ENCODE results near the gene TMEM131.

The TMEM131 gene

DNA sequence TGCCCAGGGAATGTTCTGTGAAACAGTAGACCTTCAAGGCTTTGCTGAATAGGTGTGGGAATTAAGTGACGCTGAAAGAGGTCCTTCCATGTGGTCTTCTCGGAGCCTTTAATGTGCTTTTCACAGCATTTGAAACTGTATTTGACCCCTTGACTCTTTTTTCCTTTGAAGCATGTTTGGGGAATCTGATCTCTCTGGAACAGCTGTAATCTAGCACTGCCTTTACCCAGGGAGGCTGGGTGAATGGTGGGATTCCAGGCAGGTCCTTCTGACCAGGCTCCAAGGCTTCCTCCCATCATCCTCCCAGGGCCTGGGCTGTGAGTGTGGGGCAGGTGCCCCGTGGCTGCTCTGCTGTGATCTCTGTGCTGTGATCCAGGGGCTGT is 278.1 kb downstream of the TMEM131 start:
- no peak for DNase-seq (ENCODE audit: low read depth, low spot score)
- H3K4me3 ChIP-seq (ENCODE audit: low read depth, low read length) = no peak overlapping the region
- in situ Hi-C loops (cut with HindIII; ENCODE audit: low sequenced_read_pairs) = no loop called here
- TF ChIP-seq, protein P1, sequence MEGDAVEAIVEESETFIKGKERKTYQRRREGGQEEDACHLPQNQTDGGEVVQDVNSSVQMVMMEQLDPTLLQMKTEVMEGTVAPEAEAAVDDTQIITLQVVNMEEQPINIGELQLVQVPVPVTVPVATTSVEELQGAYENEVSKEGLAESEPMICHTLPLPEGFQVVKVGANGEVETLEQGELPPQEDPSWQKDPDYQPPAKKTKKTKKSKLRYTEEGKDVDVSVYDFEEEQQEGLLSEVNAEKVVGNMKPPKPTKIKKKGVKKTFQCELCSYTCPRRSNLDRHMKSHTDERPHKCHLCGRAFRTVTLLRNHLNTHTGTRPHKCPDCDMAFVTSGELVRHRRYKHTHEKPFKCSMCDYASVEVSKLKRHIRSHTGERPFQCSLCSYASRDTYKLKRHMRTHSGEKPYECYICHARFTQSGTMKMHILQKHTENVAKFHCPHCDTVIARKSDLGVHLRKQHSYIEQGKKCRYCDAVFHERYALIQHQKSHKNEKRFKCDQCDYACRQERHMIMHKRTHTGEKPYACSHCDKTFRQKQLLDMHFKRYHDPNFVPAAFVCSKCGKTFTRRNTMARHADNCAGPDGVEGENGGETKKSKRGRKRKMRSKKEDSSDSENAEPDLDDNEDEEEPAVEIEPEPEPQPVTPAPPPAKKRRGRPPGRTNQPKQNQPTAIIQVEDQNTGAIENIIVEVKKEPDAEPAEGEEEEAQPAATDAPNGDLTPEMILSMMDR (IDR thresholded peaks at IDR 0.05; ENCODE audit: low read depth, low read length) = no peak

DNA sequence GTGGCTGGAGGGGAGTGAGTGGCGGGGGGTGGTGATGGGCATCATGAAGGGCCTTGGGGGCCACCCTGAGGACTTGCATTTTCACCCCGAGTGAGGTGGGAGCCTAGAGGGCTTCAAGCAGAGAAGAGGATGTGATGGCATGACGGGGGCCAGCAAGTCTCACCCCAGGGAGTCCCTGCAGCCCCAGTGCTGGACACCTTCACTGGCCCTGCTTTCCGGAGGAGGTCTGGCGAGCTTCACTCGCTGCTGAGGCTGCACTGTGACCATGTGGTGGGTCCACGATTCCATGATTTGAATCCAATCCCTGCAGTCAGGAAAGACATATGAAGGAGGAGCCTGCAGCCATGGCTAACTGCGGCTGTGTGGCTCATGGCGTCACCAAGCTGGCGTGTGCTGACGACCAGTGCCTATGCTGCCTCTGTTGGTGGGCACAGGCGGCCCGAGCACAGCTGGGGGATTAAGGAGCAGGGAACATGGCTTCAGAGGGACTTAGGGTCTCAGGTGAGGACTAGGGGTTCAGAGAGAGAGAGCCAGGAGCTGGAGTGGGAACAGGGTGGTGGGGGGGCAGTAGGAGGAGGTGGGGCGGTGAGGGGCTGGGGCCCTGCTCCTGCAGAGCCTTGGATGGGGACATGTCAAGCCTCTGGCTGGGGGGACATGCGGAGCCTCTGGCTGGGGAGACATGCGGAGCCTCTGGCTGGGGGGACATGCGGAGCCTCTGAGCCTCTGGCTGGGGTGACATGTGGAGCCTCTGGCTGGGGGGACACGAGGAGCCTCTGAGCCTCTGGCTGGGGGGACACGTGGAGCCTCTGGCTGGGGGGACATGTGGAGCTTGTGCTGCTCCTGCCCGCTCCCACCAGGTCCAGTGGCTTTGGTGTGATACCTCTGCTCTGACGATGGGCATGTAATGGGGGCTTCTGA is 278.8 kb downstream of the TMEM131 start:
- TF ChIP-seq, protein P1 (IDR thresholded peaks at IDR 0.05; ENCODE audit: low read depth, low read length) = no peak
- no peak overlapping the region for H3K4me3 ChIP-seq (ENCODE audit: low read depth, low read length)

DNA sequence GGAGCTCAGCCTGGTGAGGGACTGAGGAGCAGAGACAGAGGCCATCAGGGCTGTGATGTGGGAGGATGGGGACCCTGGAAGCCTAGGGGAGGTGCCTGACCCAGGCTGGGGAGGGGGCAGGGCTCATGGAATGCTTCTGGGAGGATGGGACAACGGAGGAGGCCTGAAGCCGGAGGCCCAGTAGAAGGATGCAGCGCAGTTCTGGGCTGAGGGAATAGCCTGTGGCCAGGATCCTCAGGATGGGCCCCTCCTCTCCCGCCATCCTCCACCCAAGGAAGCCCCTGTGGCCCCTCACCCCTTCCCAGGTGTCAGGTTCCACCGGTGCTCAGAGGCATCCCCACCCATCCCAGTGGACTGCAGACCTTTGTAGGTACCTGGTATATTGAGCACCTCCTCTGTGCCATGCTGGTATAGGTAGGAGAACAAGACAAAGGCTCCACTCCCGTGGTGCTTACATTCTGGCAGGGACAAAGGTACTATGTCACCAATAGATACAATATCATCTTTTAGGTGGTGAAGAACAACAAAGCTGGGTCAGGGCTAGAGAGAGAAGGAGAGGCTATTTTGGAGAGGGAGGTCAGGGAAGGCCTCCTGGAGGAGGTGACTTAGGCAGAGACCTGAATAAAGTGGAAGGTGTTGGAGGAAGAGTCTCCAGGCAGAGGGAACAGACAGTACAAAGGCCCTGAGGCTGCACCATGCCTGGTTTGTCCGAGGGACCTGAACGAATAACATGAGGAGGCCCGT is 279.6 kb downstream of the TMEM131 start:
- in situ Hi-C loops (cut with HindIII; ENCODE audit: low sequenced_read_pairs) = no loop called here
- TF ChIP-seq, protein P1 (IDR thresholded peaks at IDR 0.05; ENCODE audit: low read depth, low read length) = no peak
- no peak overlapping the region for H3K4me3 ChIP-seq (ENCODE audit: low read depth, low read length)
- no peak for DNase-seq (ENCODE audit: low read depth, low spot score)

More for the DNA sequence above, 278.8 kb downstream of the TMEM131 start:
- no peak for DNase-seq (ENCODE audit: low read depth, low spot score)
- in situ Hi-C loops (cut with HindIII; ENCODE audit: low sequenced_read_pairs) = no loop called here

DNA sequence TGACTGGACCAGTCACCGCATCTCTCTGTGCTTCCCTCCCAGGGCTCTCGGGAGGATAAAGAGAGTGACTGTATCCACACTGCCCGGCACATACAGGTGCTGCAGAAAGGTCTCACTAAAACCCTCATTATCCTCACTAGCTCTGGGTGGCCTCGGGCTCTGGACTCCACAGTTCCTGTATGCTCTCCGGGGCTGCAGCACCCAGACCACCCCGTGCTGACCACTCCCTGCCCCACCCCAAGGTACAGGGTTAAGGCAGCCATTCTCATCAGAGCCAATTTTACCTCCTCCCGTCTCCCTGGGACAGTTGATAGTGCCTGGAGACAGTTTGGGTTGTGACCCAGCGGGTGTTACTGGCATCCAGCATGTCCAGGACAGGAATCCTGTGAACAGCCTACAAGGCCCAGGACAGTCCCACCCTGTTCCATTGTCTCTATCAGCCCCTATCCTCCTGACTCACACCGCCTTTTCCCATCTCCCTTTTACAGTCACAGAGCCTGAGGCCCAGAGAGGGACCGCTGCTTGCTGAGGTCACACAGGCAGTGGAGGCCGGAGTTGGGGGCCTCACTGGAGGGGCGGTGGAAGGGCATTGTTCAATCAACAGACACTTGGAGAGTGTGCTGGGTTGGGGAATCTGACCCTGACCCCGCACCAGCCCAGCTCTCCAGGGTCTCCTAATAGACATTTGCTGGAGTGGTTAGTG is 280.6 kb downstream of the TMEM131 start:
- no peak overlapping the region for H3K4me3 ChIP-seq (ENCODE audit: low read depth, low read length)
- TF ChIP-seq, protein P1 (IDR thresholded peaks at IDR 0.05; ENCODE audit: low read depth, low read length) = no peak
- in situ Hi-C loops (cut with HindIII; ENCODE audit: low sequenced_read_pairs) = no loop called here
- no peak for DNase-seq (ENCODE audit: low read depth, low spot score)

DNA sequence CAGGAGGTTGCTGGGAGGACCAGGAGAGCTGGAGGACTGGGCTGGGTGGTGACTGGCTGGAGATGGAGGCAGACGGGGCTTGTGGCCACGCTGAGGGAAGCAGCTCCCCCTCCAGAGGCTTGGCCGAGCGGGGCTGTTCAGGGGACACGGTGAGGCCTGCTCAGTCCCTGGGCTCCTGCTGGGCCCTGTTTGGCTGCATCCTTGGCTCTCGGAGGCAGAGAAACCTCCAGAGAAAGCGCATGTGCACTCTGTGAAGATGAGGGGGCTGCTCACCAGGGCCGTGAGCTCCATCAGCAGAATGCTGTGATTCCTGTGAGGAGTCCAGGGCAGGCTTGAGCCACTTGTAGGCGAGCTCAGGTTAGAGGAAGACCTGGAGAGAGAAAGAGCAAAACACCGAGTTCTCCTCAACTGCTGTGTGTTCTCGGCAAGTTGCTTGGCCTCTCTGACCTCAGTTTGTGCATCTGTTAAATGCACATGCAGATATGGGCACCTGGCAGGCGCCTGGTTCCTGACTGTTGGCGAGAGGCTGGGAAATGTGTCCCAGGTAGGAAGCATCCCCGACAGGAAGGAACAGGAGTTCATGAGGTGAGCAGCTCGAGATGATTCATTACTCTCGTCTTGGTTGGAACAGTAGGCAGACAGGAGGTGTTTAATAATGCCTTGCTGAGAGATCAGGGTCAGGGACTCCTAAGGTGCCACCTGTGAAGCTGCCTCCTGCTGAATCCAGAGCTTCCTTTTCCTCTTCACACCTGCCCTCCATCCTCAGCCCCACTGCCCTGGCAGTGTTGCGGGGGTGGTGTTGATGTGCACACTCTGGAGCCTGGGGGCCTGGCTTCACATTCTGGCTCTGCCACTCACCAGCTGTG is 281.4 kb downstream of the TMEM131 start:
- in situ Hi-C loops (cut with HindIII; ENCODE audit: low sequenced_read_pairs) = no loop called here
- no peak overlapping the region for H3K4me3 ChIP-seq (ENCODE audit: low read depth, low read length)
- TF ChIP-seq, protein P1 (IDR thresholded peaks at IDR 0.05; ENCODE audit: low read depth, low read length) = no peak
- no peak for DNase-seq (ENCODE audit: low read depth, low spot score)

Measured in astrocyte of the spinal cord (primary cell).